Measurements from ENCODE around the gene FOSL2.

- TF ChIP-seq CTCF (conservative IDR thresholded peaks at IDR 0.05; ENCODE audit: low read depth, low read length) (no peak), EZH2phosphoT487 (IDR thresholded peaks at IDR 0.05; ENCODE audit: borderline replicate concordance, low read length) (no peak)
These were observed 37.1 kb downstream of the FOSL2 start for GRCh38 chr2:28429636-28430376.

Data from PC-3 (cell line).